GM10266 (cell line): Measurements from ENCODE around the gene DMP1.
"Not testable (repeated sequence)": the region's sequence is repeated elsewhere in the genome, so short reads cannot be mapped to it uniquely, and the experiment has no call there.

ENCODE experiments used
- DNase-seq: peaks from one replicate; pipeline ENCODE4 v3.0.0; 2012; ENCODE audit errors: extremely low spot score
- CTCF ChIP-seq: IDR thresholded peaks from 2 replicates; pipeline ENCODE4 v1.5.1; 2012; ENCODE audit warnings: mild to moderate bottlenecking, low read depth; ENCODE audit not compliant: control insufficient read depth, insufficient read depth; ENCODE audit errors: missing control alignments

DMP1 gene

GRCh38 chr4:87679449-87680169 lies 29.5 kb downstream of the DMP1 start:
- DNase-seq: peak; percentile 41
- peak; percentile 77 for TF ChIP-seq CTCF

- no peak for TF ChIP-seq CTCF
- no peak for DNase-seq
Measured at GRCh38 chr4:87680271-87680670, 30.2 kb downstream of the DMP1 start.

GRCh38 chr4:87688316-87688715 lies 38.2 kb downstream of the DMP1 start:
- no peak for DNase-seq
- no peak for TF ChIP-seq CTCF

- not testable (repeated sequence) for DNase-seq
Measured at GRCh38 chr4:87690947-87691346, 40.9 kb downstream of the DMP1 start.

- DNase-seq: not testable (repeated sequence)
Measured at GRCh38 chr4:87692060-87692459, 42.0 kb downstream of the DMP1 start.

GRCh38 chr4:87697272-87697671 lies 47.2 kb downstream of the DMP1 start:
- no peak for DNase-seq

GRCh38 chr4:87697945-87698344 lies 47.9 kb downstream of the DMP1 start:
- DNase-seq: no peak
- no peak for TF ChIP-seq CTCF

More at GRCh38 chr4:87697272-87697671, 47.2 kb downstream of the DMP1 start:
- TF ChIP-seq CTCF: no peak

GRCh38 chr4:87698394-87698793 lies 48.3 kb downstream of the DMP1 start:
- DNase-seq: no peak
- TF ChIP-seq CTCF: no peak
